MM.1S (cell line): ENCODE measurements around the gene HIBADH.

ENCODE experiments used
- DNase-seq: peaks from one replicate; pipeline ENCODE4 v3.0.0-alpha.2; 2015
- H2AFZ ChIP-seq: fragments of 300-600 bp; sonication (generic); 2 replicates; pipeline ENCODE4 v1.6.0; 2016; ENCODE audit warnings: antibody characterized with exemption, low read length
- H3F3A ChIP-seq: fragments of 300-600 bp; sonication (generic); 2 replicates; pipeline ENCODE4 v1.6.1; 2016; ENCODE audit warnings: mild to moderate bottlenecking, antibody characterized with exemption, low read length, moderate library complexity, mixed read lengths; ENCODE audit not compliant: insufficient read depth
- H3K27ac ChIP-seq: fragments of 300-600 bp; sonication (generic); 2 replicates; pipeline ENCODE4 v1.5.1; 2016; ENCODE audit warnings: mild to moderate bottlenecking, low read length
- H3K27me3 ChIP-seq: fragments of 300-600 bp; sonication (generic); replicated peaks from 2 replicates; pipeline ENCODE4 v1.6.0; 2016; ENCODE audit warnings: low read length; ENCODE audit not compliant: insufficient read depth
- H3K36me3 ChIP-seq: fragments of 300-600 bp; sonication (generic); replicated peaks from 2 replicates; pipeline ENCODE4 v1.6.1; 2016; ENCODE audit warnings: mild to moderate bottlenecking, low read length, mixed read lengths; ENCODE audit not compliant: insufficient read depth
- H3K4me1 ChIP-seq: fragments of 300-600 bp; sonication (generic); 2 replicates; pipeline ENCODE4 v1.6.1; 2016; ENCODE audit warnings: low read length, mixed read lengths
- H3K4me2 ChIP-seq: fragments of 300-600 bp; sonication (generic); 2 replicates; pipeline ENCODE4 v1.6.0; 2016; ENCODE audit warnings: low read depth, low read length
- H3K4me3 ChIP-seq: fragments of 300-600 bp; sonication (generic); 2 replicates; pipeline ENCODE4 v1.5.1; 2016; ENCODE audit warnings: low read length, mixed read lengths
- H3K79me2 ChIP-seq: fragments of 300-600 bp; sonication (generic); 2 replicates; pipeline ENCODE4 v1.6.1; 2016; ENCODE audit warnings: mixed run types, low read length, mixed read lengths
- H3K9ac ChIP-seq: fragments of 300-600 bp; sonication (generic); 2 replicates; pipeline ENCODE4 v1.6.1; 2016; ENCODE audit warnings: low read length, mixed read lengths
- H3K9me2 ChIP-seq: fragments of 300-600 bp; sonication (generic); replicated peaks from 2 replicates; pipeline ENCODE4 v1.6.1; 2016; ENCODE audit warnings: mild to moderate bottlenecking, low read length, mixed read lengths; ENCODE audit not compliant: insufficient read depth
- H3K9me3 ChIP-seq: fragments of 300-600 bp; sonication (generic); replicated peaks from 2 replicates; pipeline ENCODE4 v1.6.1; 2016; ENCODE audit warnings: mild to moderate bottlenecking, low read length, mixed read lengths; ENCODE audit not compliant: insufficient read depth
- H4K20me1 ChIP-seq: fragments of 300-600 bp; sonication (generic); 2 replicates; pipeline ENCODE4 v1.6.1; 2016; ENCODE audit warnings: mild to moderate bottlenecking, low read length, moderate library complexity, mixed read lengths; ENCODE audit not compliant: insufficient read depth
- CTCF ChIP-seq: fragments of 300-600 bp; sonication (generic); IDR thresholded peaks from 2 replicates; pipeline ENCODE4 v1.5.1; 2016; ENCODE audit warnings: antibody characterized with exemption, low read length, mixed read lengths
- EZH2 ChIP-seq: fragments of 300-600 bp; sonication (generic); optimal IDR thresholded peaks from 2 replicates; pipeline ENCODE3; 2017; ENCODE audit warnings: low read depth, mild to moderate bottlenecking, antibody characterized with exemption, low read length, mixed read lengths
- EZH2phosphoT487 ChIP-seq: fragments of 300-600 bp; sonication (generic); IDR thresholded peaks from 2 replicates; pipeline ENCODE4 v1.6.1; 2018; ENCODE audit warnings: antibody characterized with exemption, low read length

The HIBADH gene

GRCh38 chr7:27532314-27532713 is 130.4 kb downstream of the HIBADH start:
- Histone ChIP-seq H3K36me3 (no peaks in the 10 kb centered on the region), H3F3A (no peaks in the 10 kb centered on the region), H3K79me2 (no peaks in the 10 kb centered on the region), H4K20me1 (no peaks in the 10 kb centered on the region), H3K4me1 (no peaks in the 10 kb centered on the region), H3K27ac (no peak overlapping the region), H3K27me3 (no peaks in the 10 kb centered on the region), H2AFZ (no peak overlapping the region), H3K4me3 (no peak overlapping the region), H3K4me2 (no peak overlapping the region), H3K9me2 (no peaks in the 10 kb centered on the region), H3K9me3 (no peaks in the 10 kb centered on the region), H3K9ac (no peak overlapping the region)
- no peak for DNase-seq
- TF ChIP-seq EZH2 (no peak), CTCF (no peak), EZH2phosphoT487 (no peak)

- no peak for DNase-seq
- no peak overlapping the region for H3K4me3 ChIP-seq
- H3F3A ChIP-seq = no peaks in the 10 kb centered on the region
- H3K9me3 ChIP-seq = no peaks in the 10 kb centered on the region
- H3K4me1 ChIP-seq = no peaks in the 10 kb centered on the region
- TF ChIP-seq EZH2phosphoT487 (no peak), CTCF (no peak), EZH2 (no peak)
- no peak overlapping the region for H3K4me2 ChIP-seq
- no peaks in the 10 kb centered on the region for H3K27me3 ChIP-seq
- H3K9me2 ChIP-seq = no peaks in the 10 kb centered on the region
- no peak overlapping the region for H3K9ac ChIP-seq
- H3K36me3 ChIP-seq = no peaks in the 10 kb centered on the region
- H4K20me1 ChIP-seq = no peaks in the 10 kb centered on the region
- no peak overlapping the region for H2AFZ ChIP-seq
- no peak overlapping the region for H3K27ac ChIP-seq
- H3K79me2 ChIP-seq = no peaks in the 10 kb centered on the region
Observed at GRCh38 chr7:27527348-27527714, 135.4 kb downstream of the HIBADH start.

- Histone ChIP-seq H3K27ac (no peak overlapping the region), H4K20me1 (no peaks in the 10 kb centered on the region), H3K27me3 (no peaks in the 10 kb centered on the region), H3K4me3 (no peak overlapping the region), H3K36me3 (no peaks in the 10 kb centered on the region), H2AFZ (no peak overlapping the region), H3K9me2 (no peaks in the 10 kb centered on the region), H3K9me3 (no peaks in the 10 kb centered on the region), H3K4me1 (no peaks in the 10 kb centered on the region), H3K79me2 (no peaks in the 10 kb centered on the region), H3K9ac (no peak overlapping the region), H3F3A (no peaks in the 10 kb centered on the region), H3K4me2 (no peak overlapping the region)
- no peak for DNase-seq
- TF ChIP-seq EZH2 (no peak), CTCF (no peak), EZH2phosphoT487 (no peak)
Observed at GRCh38 chr7:27526611-27527347, 135.9 kb downstream of the HIBADH start.
